ENCODE data around the gene UBE2O. TPM values are rescaled to one million over a fixed set of nuclear protein-coding genes. Genes with fewer than 3 reads are reported as not detected.

UBE2O gene
- total and polyA plus RNA-seq, 2 experiments from 2014 or later = 30.4 to 79.4 TPM

GRCh38 chr17:76484228-76484725 is 31.3 kb upstream of the UBE2O start:
- ATAC-seq = no peak
- Mint-ChIP-seq H3K27me3 (ENCODE audit: insufficient read depth, low read depth, poor library complexity) (peaks cover 12% of the 10 kb centered on the region), H3K4me1 (no peaks in the 10 kb centered on the region; the same call in 2 of the 3 replicates), H3K36me3 (ENCODE audit: low read depth) (no peaks in the 10 kb centered on the region), H3K27ac (peak overlapping the region; percentile 20; the same call in 1 of the 2 replicates), H3K9me3 (no peaks in the 10 kb centered on the region), H3K4me3 (no peak overlapping the region)
- DNase-seq (ENCODE audit: low spot score) = no peak
- H3K4me1 ChIP-seq (ENCODE audit: insufficient read depth) = no peaks in the 10 kb centered on the region
- H3K9me2 ChIP-seq (ENCODE audit: insufficient read depth) = no peaks in the 10 kb centered on the region
- no peaks in the 10 kb centered on the region for H3F3A ChIP-seq (replicated peaks; ENCODE audit: low read depth)
- TF ChIP-seq CTCF (conservative IDR thresholded peaks at IDR 0.05; ENCODE audit: low read depth in 2 of 2) (no peak), ETS1 (IDR thresholded peaks at IDR 0.05) (no peak), NANOG (IDR thresholded peaks at IDR 0.05; ENCODE audit: borderline replicate concordance) (no peak), STAT1 (IDR thresholded peaks at IDR 0.05; ENCODE audit: unreplicated experiment) (no peak), REST (IDR thresholded peaks at IDR 0.05; ENCODE audit: unreplicated experiment) (no peak), ZNF462 (CRISPR knock-in tag; IDR thresholded peaks at IDR 0.05) (no peak), ZNF331 (CRISPR knock-in tag; IDR thresholded peaks at IDR 0.05; ENCODE audit: low read depth) (no peak), EZH2phosphoT487 (IDR thresholded peaks at IDR 0.05; ENCODE audit: unreplicated experiment) (no peak)
- H3K36me3 ChIP-seq (ENCODE audit: insufficient read depth) = no peaks in the 10 kb centered on the region
- no peak overlapping the region for H3K4me3 ChIP-seq
- H3K79me2 ChIP-seq (replicated peaks; ENCODE audit: insufficient read depth) = no peaks in the 10 kb centered on the region
- 0 out of 2 replicates have a peak overlapping the region, but pooled peaks have one; percentile 50 for H3K27ac ChIP-seq (ENCODE audit: low read depth)
- no peak overlapping the region for H3K4me2 ChIP-seq
- no peak overlapping the region for H2AFZ ChIP-seq
- no peaks in the 10 kb centered on the region for H3K27me3 ChIP-seq (ENCODE audit: insufficient read depth)
- no peaks in the 10 kb centered on the region for H4K20me1 ChIP-seq (replicated peaks; ENCODE audit: insufficient read depth)

Measured in GM23338 (cell line).